Activated CD4-positive, alpha-beta T cell treated with anti-CD3 and anti-CD28 coated beads for 4 hours (primary cell): ENCODE results near the gene NECTIN3.

Experiments used
- DNase-seq, 2 donors: peaks; one replicate each; pipeline ENCODE4 v3.0.0-alpha.2; 2020

The NECTIN3 gene

GRCh38 chr3:111087924-111088469, 16.4 kb downstream of the NECTIN3 start:
- DNase-seq = no peak

DNA sequence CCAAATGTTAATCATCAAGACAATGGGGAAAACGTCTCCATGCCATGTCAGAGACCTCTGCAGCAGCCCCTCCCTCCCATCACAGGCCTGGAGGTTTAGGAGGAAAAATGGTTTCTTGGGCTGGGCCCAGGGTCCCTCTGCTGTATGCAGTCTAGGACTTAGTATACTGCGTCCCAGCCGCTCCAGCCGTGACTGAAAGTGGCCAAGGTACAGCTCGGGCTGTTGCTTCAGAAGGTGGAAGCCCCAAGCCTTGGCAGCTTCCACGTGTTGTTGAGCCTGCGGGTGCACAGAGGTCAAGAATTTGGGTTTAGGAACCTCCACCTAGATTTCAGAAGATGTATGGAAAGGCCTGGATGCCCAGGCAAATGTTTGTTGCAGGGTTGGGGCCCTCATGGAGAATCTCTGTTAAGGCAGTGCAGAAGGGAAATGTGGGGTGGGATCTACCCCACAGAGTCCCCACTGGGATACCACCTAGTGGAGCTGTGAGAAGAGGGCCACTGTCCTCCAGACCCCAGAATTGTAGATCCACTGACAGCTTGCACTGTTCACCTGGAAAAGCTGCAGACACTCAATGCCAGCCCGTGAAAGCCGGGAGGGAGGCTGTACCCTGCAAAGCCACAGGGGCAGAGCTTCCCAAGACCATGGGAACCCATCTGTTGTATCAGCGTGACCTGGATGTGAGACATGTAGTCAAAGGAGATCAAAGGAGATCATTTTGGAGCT, 25.0 kb downstream of the NECTIN3 start:
- no peak for DNase-seq

- DNase-seq = no peak
Measured at GRCh38 chr3:111103807-111104206, 32.2 kb downstream of the NECTIN3 start.

DNA sequence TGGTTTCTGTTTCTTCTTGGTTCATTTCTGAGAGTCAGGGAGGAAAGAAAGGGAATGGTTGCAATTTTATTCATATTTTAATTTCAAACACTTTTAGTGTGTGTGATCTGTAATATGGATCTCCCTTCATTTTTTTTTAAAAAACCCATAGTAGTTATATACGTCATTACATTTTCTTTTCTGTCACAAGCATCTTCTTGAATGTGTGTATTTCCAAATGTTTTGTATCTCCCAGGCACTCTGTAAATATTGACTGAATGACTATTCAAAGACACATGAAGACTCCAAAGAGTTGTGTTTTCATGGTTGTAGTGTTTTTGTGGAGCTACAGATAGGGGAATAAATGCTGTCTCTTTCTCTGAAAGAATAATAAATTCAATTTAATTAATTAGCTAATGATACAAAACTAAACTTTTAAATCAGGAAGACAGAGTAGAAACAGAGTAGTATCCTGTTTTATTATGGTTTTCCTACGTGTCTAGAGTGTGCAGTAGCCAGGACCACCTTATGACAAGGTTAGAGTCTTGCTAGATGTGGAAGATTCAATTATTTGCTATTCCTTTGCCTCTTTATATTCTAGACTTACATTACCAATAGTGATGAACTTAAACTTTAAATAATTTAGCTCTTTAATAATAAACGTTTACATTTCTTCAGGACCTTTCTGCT, 35.5 kb downstream of the NECTIN3 start:
- DNase-seq = no peak

DNA sequence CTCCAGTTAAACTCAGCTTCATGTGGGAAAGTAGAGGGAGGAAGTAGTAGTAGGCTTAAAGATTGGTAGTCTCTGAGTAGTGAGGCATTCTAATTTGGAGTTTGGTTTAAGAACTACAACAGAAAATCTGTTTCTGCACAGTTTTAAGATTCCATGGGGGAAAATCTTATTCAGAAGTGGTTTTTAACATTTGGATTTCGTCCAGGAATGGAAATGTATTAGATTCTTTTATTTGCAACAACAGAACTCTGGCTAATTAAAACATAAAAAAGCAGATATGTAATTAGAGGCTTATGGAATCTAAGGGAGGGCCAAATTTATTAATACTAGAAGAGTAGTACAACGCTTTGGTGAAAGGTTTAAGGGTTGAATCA, 36.0 kb downstream of the NECTIN3 start:
- DNase-seq = no peak

GRCh38 chr3:111112913-111113312, 41.3 kb downstream of the NECTIN3 start:
- no peak for DNase-seq

GRCh38 chr3:111128884-111129283, 57.3 kb downstream of the NECTIN3 start:
- DNase-seq = no peak

- DNase-seq = no peak
Measured at GRCh38 chr3:111130827-111131226, 59.2 kb downstream of the NECTIN3 start.

GRCh38 chr3:111134302-111134701, 62.7 kb downstream of the NECTIN3 start:
- DNase-seq = no peak

GRCh38 chr3:111151438-111151837, 79.8 kb downstream of the NECTIN3 start:
- no peak for DNase-seq

- no peak for DNase-seq
Measured at GRCh38 chr3:111152496-111152895, 80.9 kb downstream of the NECTIN3 start.

DNA sequence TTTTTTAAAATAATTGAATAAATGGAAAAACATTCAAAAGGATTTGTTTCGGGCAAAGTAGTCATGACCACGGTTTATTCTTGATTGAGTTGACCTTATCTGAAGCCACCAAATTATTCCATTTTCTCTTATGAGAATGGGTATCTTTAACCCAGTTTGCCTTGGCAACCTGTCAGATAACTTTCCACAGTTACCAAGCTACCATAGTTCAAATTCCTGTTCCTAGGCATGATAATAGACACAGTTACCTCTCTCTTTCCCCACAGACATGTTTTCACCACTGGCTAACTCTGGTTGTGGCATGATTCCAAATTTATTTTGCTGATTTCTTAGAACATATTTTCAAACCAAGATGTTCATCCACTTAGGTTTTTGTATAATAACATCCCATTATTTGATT, 84.9 kb downstream of the NECTIN3 start:
- DNase-seq = no peak

DNA sequence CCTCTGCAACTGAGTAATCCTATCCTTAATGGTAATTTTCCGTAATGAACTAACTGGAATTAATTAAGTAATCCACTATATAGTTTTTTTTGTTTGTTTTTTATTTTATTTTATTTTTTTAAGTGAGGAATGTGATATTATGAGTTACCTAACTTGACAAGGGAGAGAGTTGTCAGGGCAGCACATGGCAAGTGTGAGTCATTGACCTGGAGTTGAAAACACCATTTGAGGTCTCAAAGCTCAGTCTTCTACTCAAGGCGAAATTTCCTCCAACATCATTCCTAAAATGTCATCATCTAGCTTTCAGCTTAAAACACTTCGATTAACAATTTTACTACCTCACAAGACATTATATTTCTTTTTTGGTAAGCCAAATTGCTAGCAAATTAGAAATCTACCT, 87.8 kb downstream of the NECTIN3 start:
- DNase-seq = peak in 1 of 2 donors; percentile 3

DNA sequence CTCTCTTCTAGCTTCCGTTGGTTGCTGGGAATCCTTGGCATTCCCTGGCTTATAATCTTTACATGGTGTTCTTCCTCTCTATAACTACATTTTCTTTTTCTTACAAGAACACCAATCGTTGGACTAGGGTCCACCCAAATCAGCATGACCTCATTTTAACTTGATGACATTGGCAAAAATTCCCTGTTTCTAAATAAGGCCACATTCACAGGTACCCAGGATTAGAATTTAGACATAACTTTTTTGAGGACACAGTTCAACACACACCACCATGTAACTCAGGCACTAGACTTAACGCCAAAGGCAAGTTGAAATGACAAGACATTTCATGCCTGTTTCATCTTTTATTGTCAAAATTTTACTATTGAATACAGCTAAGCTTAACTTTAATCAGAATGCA, 93.0 kb downstream of the NECTIN3 start:
- DNase-seq = no peak

DNA sequence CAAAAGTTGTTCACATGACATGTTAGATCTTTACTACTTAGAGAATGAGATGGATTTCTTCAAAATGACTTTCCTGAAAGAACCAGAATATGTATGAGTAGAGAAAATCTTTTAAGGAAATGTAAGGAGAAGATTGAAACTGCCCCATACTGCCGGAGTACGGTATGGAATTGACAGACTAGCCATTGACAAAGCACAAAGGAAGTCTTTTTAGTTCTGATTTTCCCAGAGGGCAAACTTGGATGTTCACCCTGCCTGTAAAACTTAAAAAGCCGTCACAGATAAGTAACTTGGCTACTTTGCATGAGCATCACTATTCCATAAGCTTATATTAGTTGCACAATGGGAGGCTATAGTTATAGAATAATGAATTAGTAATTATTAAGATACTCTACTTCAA, 93.8 kb downstream of the NECTIN3 start:
- DNase-seq = no peak

- DNase-seq = no peak
Measured at GRCh38 chr3:111173328-111173900, 101.8 kb downstream of the NECTIN3 start.

GRCh38 chr3:111173906-111174305, 102.3 kb downstream of the NECTIN3 start:
- no peak for DNase-seq

DNA sequence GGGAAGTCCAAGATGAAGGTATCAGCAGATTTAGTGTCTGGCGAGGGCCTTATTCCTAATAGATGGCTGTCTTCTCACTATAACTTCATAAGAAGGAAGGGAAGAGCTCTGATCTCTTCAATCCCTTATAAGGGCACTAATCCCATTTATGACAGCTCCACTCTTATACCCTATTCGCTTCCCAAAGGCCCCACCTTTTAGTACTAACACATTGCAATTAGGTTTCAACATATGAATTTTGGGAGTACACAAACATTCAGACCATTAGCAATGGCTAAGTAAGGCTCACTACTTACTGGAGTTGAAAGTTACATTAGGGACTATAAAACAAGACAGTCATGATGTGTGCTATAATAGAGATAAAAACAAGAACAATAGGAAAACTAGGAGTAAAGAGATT, 118.9 kb downstream of the NECTIN3 start:
- no peak for DNase-seq

- no peak for DNase-seq
Measured at GRCh38 chr3:111193472-111193871, 121.9 kb downstream of the NECTIN3 start.

DNA sequence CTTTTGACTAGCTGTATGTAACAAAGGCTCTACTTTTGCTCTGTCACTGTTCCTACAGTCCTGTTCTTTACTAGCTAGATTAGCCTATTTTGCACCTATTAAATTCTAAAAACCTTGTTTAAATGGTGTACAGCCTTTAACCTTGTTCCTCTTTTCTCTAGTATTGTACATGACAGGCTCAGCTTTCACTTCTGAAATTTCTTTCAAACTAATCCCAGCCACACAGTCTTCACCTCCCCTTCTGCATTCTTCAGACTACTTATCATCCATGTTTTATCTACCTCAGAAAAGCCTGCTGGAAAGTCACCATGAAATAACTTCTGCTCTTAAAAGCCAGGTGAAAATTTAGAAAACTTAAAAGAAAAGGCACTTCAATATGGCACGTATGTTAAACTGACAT, 122.4 kb downstream of the NECTIN3 start:
- no peak for DNase-seq

- no peak for DNase-seq
Measured at GRCh38 chr3:111197485-111197884, 125.9 kb downstream of the NECTIN3 start.

DNA sequence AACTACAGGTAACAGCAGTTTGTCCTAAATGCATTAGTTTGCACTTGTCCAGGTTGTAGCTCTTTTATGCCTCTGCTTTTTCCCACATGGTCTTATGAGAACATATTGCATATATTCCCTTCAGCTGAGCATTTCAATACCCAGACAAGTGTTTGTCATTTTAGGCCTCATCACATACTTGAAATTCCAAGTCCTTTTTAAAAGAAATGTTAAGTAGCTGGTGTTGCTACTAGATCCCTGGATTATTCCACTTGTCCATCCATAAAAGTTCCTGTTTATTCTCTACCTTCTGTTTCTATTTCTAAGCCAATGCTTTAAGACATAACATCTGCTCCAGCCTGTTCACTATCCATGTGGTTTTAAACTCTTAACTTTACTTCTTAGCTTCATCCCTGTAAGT, 128.4 kb downstream of the NECTIN3 start:
- no peak for DNase-seq

DNA sequence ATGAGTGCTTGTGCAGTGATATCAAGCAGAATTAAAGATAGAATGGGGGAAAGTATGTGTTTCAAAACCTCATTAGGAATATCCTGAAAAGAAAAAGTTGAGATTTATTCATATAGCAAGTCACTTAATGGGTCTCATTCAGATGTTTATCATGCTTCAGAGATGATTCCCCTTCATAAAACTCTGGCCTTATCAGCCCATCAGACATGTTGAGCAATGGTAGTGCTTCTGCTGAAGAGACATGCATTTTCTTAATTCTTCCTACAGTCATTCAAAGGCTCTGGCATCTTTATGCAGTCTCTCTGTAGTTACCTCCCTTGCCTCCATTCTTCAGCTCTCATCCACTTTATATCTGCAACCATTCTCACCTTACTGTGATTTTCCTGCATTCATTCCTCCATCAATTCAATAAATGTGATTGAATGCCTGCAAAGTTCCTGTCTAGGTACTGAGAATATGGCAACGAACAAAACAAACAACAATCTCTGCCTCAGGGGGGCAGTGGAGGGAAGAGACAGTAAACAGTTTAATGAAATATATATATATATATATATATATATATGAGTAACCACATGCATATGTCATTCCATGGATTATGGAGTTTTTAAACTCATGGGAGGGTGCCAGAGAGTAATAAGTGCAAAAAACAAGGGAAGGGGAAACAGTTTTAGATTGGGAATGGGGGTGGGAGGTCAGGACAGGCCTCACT, 138.5 kb downstream of the NECTIN3 start:
- no peak for DNase-seq
